Uterus (tissue), 2 donors: ENCODE results near the gene SLC25A44.

ENCODE experiments used
- CTCF ChIP-seq, 4 experiments: fragments of 200-600 bp in 2 of 4; fragments of 450-650 bp in 2 of 4; sonication (generic) in 2 of 4; IDR thresholded peaks; one replicate each; pipeline ENCODE4 v1.5.1; 2016 to 2019; ENCODE audit warnings: antibody characterized with exemption in 4 of 4, mild to moderate bottlenecking in 2 of 4, moderate library complexity in 1 of 4
- POLR2A ChIP-seq, 2 donors: fragments of 450-650 bp; IDR thresholded peaks; one replicate each; pipeline ENCODE4 v1.6.1; 2016; ENCODE audit warnings: antibody characterized with exemption in 2 of 2, mild to moderate bottlenecking in 1 of 2, moderate library complexity in 1 of 2

- TF ChIP-seq CTCF (IDR thresholded peaks at IDR 0.05) (no peak), POLR2A (IDR thresholded peaks at IDR 0.05) (no peak)
Measured at GRCh38 chr1:156194300-156194652, 372 bp downstream of the SLC25A44 start.
